OCI-LY1 (cell line): ENCODE results near the gene UBR3.
"Not testable (repeated sequence)": the region's sequence is repeated elsewhere in the genome, so short reads cannot be mapped to it uniquely, and the experiment has no call there.

Experiments used
- H2AFZ ChIP-seq: fragments of 200-600 bp; sonication (generic), shearing (Covaris generic); 2 replicates; pipeline ENCODE4 v1.6.0; 2014; ENCODE audit warnings: antibody characterized with exemption, mild to moderate bottlenecking, low read length
- H3F3A ChIP-seq: fragments of 200-600 bp; sonication (generic), shearing (Covaris generic); 2 replicates; pipeline ENCODE4 v1.6.0; 2014; ENCODE audit warnings: mild to moderate bottlenecking, antibody characterized with exemption, low read length, moderate library complexity; ENCODE audit not compliant: insufficient read depth
- H3K27ac ChIP-seq: fragments of 200-600 bp; sonication (generic); 2 replicates; pipeline ENCODE4 v1.5.1; 2014; ENCODE audit warnings: low read length, mixed run types, mild to moderate bottlenecking, low read depth; ENCODE audit not compliant: poor library complexity, severe bottlenecking
- H3K27me3 ChIP-seq: fragments of 200-600 bp; sonication (generic); 2 replicates; pipeline ENCODE4 v1.6.0; 2014; ENCODE audit warnings: antibody characterized with exemption, mild to moderate bottlenecking, low read length, moderate library complexity; ENCODE audit not compliant: insufficient read depth
- H3K36me3 ChIP-seq: fragments of 200-600 bp; sonication (generic); 2 replicates; pipeline ENCODE4 v1.6.1; 2014; ENCODE audit warnings: mild to moderate bottlenecking, antibody characterized with exemption, low read length, moderate library complexity, mixed read lengths; ENCODE audit not compliant: insufficient read depth
- H3K4me1 ChIP-seq: fragments of 200-600 bp; sonication (generic); 2 replicates; pipeline ENCODE4 v1.5.1; 2014; ENCODE audit warnings: mild to moderate bottlenecking, low read length, moderate library complexity; ENCODE audit not compliant: insufficient read depth, severe bottlenecking
- H3K4me2 ChIP-seq: fragments of 200-600 bp; sonication (generic), shearing (Covaris generic); 2 replicates; pipeline ENCODE4 v1.6.1; 2014; ENCODE audit warnings: low read length
- H3K4me3 ChIP-seq: fragments of 200-600 bp; sonication (generic); 2 replicates; pipeline ENCODE4 v1.5.1; 2014; ENCODE audit warnings: low read length, low read depth, mild to moderate bottlenecking, mixed read lengths; ENCODE audit not compliant: poor library complexity, severe bottlenecking
- H3K79me2 ChIP-seq: fragments of 200-600 bp; shearing (Covaris generic); 2 replicates; pipeline ENCODE4 v1.6.1; 2016; ENCODE audit warnings: mixed run types, low read length, mixed read lengths; ENCODE audit not compliant: insufficient read depth
- H3K9ac ChIP-seq: fragments of 200-600 bp; sonication (generic), shearing (Covaris generic); 2 replicates; pipeline ENCODE4 v1.6.1; 2014; ENCODE audit warnings: mild to moderate bottlenecking, low read length, mixed read lengths
- H3K9me2 ChIP-seq: fragments of 200-600 bp; sonication (generic), shearing (Covaris generic); 2 replicates; pipeline ENCODE4 v1.6.1; 2014; ENCODE audit warnings: low read depth, mild to moderate bottlenecking, low read length, mixed read lengths
- H3K9me3 ChIP-seq: fragments of 200-600 bp; shearing (Covaris generic); 2 replicates; pipeline ENCODE4 v1.6.1; 2014; ENCODE audit warnings: low read length, mixed read lengths
- H4K20me1 ChIP-seq: fragments of 200-600 bp; sonication (generic), shearing (Covaris generic); 2 replicates; pipeline ENCODE4 v1.6.0; 2016; ENCODE audit warnings: mild to moderate bottlenecking, low read length; ENCODE audit not compliant: insufficient read depth
- CTCF ChIP-seq: fragments of 200-600 bp; sonication (generic), shearing (Covaris generic); IDR thresholded peaks from 2 replicates; pipeline ENCODE4 v1.5.1; 2017; ENCODE audit warnings: mild to moderate bottlenecking, antibody characterized with exemption, low read length, moderate library complexity, mixed read lengths
- EZH2 ChIP-seq: fragments of 200-600 bp; sonication (generic), shearing (Covaris generic); IDR thresholded peaks from 2 replicates; pipeline ENCODE4 v1.8.0; 2017; ENCODE audit warnings: borderline replicate concordance, mixed run types, mild to moderate bottlenecking, antibody characterized with exemption, low read length, moderate library complexity, mixed read lengths

The UBR3 gene

GRCh38 chr2:169839954-169840746 is 12.9 kb downstream of the UBR3 start:
- Histone ChIP-seq H3K9me2 (no peaks in the 10 kb centered on the region), H3K36me3 (no peaks in the 10 kb centered on the region), H4K20me1 (no peaks in the 10 kb centered on the region), H3K4me1 (no peaks in the 10 kb centered on the region), H3K27ac (no peak overlapping the region), H3K9ac (no peak overlapping the region), H2AFZ (no peak overlapping the region), H3K4me3 (no peak overlapping the region), H3K4me2 (no peak overlapping the region), H3K79me2 (peaks cover 8% of the 10 kb centered on the region), H3F3A (no peaks in the 10 kb centered on the region), H3K27me3 (no peaks in the 10 kb centered on the region), H3K9me3 (no peaks in the 10 kb centered on the region)
- no peak for TF ChIP-seq CTCF
- no peak for TF ChIP-seq EZH2

GRCh38 chr2:169840747-169841142 is 13.5 kb downstream of the UBR3 start:
- TF ChIP-seq CTCF (no peak), EZH2 (no peak)
- no peak overlapping the region for H3K9ac ChIP-seq
- peaks cover 8% of the 10 kb centered on the region; the same call in 1 of the 2 replicates for H3K79me2 ChIP-seq
- no peaks in the 10 kb centered on the region for H3K27me3 ChIP-seq
- H4K20me1 ChIP-seq = no peaks in the 10 kb centered on the region
- no peaks in the 10 kb centered on the region for H3K36me3 ChIP-seq
- no peak overlapping the region for H3K4me2 ChIP-seq
- no peak overlapping the region for H2AFZ ChIP-seq
- H3K4me1 ChIP-seq = no peaks in the 10 kb centered on the region
- no peaks in the 10 kb centered on the region for H3K9me2 ChIP-seq
- no peaks in the 10 kb centered on the region for H3K9me3 ChIP-seq
- no peak overlapping the region for H3K27ac ChIP-seq
- H3F3A ChIP-seq = no peaks in the 10 kb centered on the region
- no peak overlapping the region for H3K4me3 ChIP-seq

- H3K9ac ChIP-seq, H3K36me3 ChIP-seq, H3K4me1 ChIP-seq, H3K27ac ChIP-seq, H4K20me1 ChIP-seq, H3K27me3 ChIP-seq, H3K79me2 ChIP-seq, H3K4me3 ChIP-seq, H3K9me2 ChIP-seq, H3K9me3 ChIP-seq, H3K4me2 ChIP-seq, H3F3A ChIP-seq, H2AFZ ChIP-seq: not testable (repeated sequence)
These were observed 14.4 kb downstream of the UBR3 start for GRCh38 chr2:169841625-169842024.

- H3K36me3 ChIP-seq = peaks cover 9% of the 10 kb centered on the region
- H3K79me2 ChIP-seq = peaks cover 3% of the 10 kb centered on the region; the same call in 1 of the 2 replicates
- no peak overlapping the region for H2AFZ ChIP-seq
These were observed 17.8 kb downstream of the UBR3 start for GRCh38 chr2:169845016-169845415.

More at GRCh38 chr2:169845016-169845415, 17.8 kb downstream of the UBR3 start:
- Histone ChIP-seq H3K4me1 (no peaks in the 10 kb centered on the region), H3F3A (no peaks in the 10 kb centered on the region), H4K20me1 (no peaks in the 10 kb centered on the region), H3K4me3 (no peak overlapping the region), H3K9ac (no peak overlapping the region), H3K9me2 (no peaks in the 10 kb centered on the region), H3K9me3 (peaks cover 3% of the 10 kb centered on the region), H3K4me2 (no peak overlapping the region), H3K27ac (no peak overlapping the region), H3K27me3 (no peaks in the 10 kb centered on the region)
- TF ChIP-seq CTCF = no peak
